ENCODE measurements around the gene NUPR1.
A peak's percentile ranks its signal among the peaks of the same experiment; 100 is the strongest.

- TF ChIP-seq CTCF (conservative IDR thresholded peaks at IDR 0.05 in 1 of 2, IDR thresholded peaks at IDR 0.05 in 1 of 2; ENCODE audit: extremely low read depth in 1 of 2, insufficient read depth in 1 of 2, low read depth in 1 of 2, low read length in 2 of 2) (peak in 1 of 2 donors; percentile 33), EZH2 (IDR thresholded peaks at IDR 0.05; ENCODE audit: borderline replicate concordance, low read length) (no peak)
Observed at GRCh38 chr16:28553776-28554633, 15.2 kb upstream of the NUPR1 start, which contains the start of gene SGF29.

Data from mammary epithelial cell (primary cell).